Tibial artery (tissue), 4 donors: ENCODE measurements around the gene ACTR5.

Source experiments
- DNase-seq, 2 donors: peaks; one replicate each; pipeline ENCODE4 v3.0.0-alpha.2; 2019
- H3K27ac ChIP-seq, 2 donors: fragments of 200-600 bp; sonication (generic) in 1 of 2; 1 replicate in 1 of 2; 2 replicates in 1 of 2; pipeline ENCODE4 v1.5.1; 2018 to 2019; ENCODE audit warnings: mild to moderate bottlenecking in 1 of 2
- H3K27me3 ChIP-seq, 2 donors: fragments of 200-600 bp; sonication (generic) in 1 of 2; one replicate each; pipeline versions ENCODE4 v1.5.1 to v1.6.0; 2016 to 2019
- H3K36me3 ChIP-seq, 3 donors: fragments of 200-600 bp; sonication (generic) in 2 of 3; one replicate each; pipeline ENCODE4 v1.5.1; 2016 to 2019; ENCODE audit warnings: mild to moderate bottlenecking in 2 of 3
- H3K4me1 ChIP-seq, 4 donors: fragments of 200-600 bp; sonication (generic) in 2 of 4; 1 replicate in 3 of 4; 2 replicates in 1 of 4; pipeline ENCODE4 v1.5.1; 2016 to 2019
- H3K4me3 ChIP-seq, 2 donors: fragments of 200-600 bp; sonication (generic) in 1 of 2; 1 replicate in 1 of 2; 2 replicates in 1 of 2; pipeline ENCODE4 v1.5.1; 2018 to 2019; ENCODE audit warnings: mild to moderate bottlenecking in 2 of 2
- H3K9me3 ChIP-seq, 3 donors: fragments of 200-600 bp; sonication (generic) in 1 of 3; one replicate each; pipeline ENCODE4 v1.5.1; 2016 to 2019
- CTCF ChIP-seq, 2 experiments: fragments of 200-600 bp in 1 of 2; fragments of 450-650 bp in 1 of 2; IDR thresholded peaks; one replicate each; pipeline ENCODE4 v1.5.1; 2017 to 2019; ENCODE audit warnings: antibody characterized with exemption in 2 of 2, mild to moderate bottlenecking in 1 of 2, moderate library complexity in 1 of 2
- intact Hi-C: fragments of 100-400 bp; cut with DNase I; formaldehyde crosslinking; loops from one replicate; pipeline ENCODE4 v1.15.0; 2023; ENCODE audit warnings: low total_unique reads

ACTR5 gene

GRCh38 chr20:38774167-38774566 lies 25.9 kb downstream of the ACTR5 start:
- no peak for DNase-seq

GRCh38 chr20:38776363-38776762 lies 28.1 kb downstream of the ACTR5 start:
- intact Hi-C loops: no loop called here
- Histone ChIP-seq H3K4me3 (no peak overlapping the region), H3K27ac (no peak overlapping the region), H3K9me3 (no peaks in the 10 kb centered on the region), H3K4me1 (no peaks in the 10 kb centered on the region), H3K36me3 (peaks cover 41 to 55% (median 43%) of the 10 kb centered on the region in 3 donors), H3K27me3 (no peaks in the 10 kb centered on the region)
- DNase-seq: no peak
- TF ChIP-seq CTCF (IDR thresholded peaks at IDR 0.05): no peak

More at GRCh38 chr20:38774167-38774566, 25.9 kb downstream of the ACTR5 start:
- intact Hi-C loops: no loop called here
- Histone ChIP-seq H3K4me3 (no peak overlapping the region), H3K36me3 (peaks cover 42 to 77% (median 64%) of the 10 kb centered on the region in 3 donors), H3K27me3 (no peaks in the 10 kb centered on the region), H3K9me3 (no peaks in the 10 kb centered on the region), H3K4me1 (no peaks in the 10 kb centered on the region), H3K27ac (no peak overlapping the region)
- no peak for TF ChIP-seq CTCF (IDR thresholded peaks at IDR 0.05)

GRCh38 chr20:38779247-38780097 lies 31.2 kb downstream of the ACTR5 start:
- no peak for DNase-seq
- H3K4me3 ChIP-seq: no peak overlapping the region

GRCh38 chr20:38782275-38782674 lies 34.0 kb downstream of the ACTR5 start:
- no peak for DNase-seq
- H3K4me1 ChIP-seq: no peaks in the 10 kb centered on the region
- no peak overlapping the region for H3K4me3 ChIP-seq
- H3K9me3 ChIP-seq: no peaks in the 10 kb centered on the region
- no peaks in the 10 kb centered on the region for H3K36me3 ChIP-seq
- no peak overlapping the region for H3K27ac ChIP-seq
- no peak for TF ChIP-seq CTCF (IDR thresholded peaks at IDR 0.05)
- intact Hi-C loops: no loop called here
- H3K27me3 ChIP-seq: no peaks in the 10 kb centered on the region

More at GRCh38 chr20:38779247-38780097, 31.2 kb downstream of the ACTR5 start:
- H3K27me3 ChIP-seq: no peaks in the 10 kb centered on the region
- no peaks in the 10 kb centered on the region for H3K9me3 ChIP-seq
- no peaks in the 10 kb centered on the region for H3K4me1 ChIP-seq
- H3K36me3 ChIP-seq: peaks cover 12 to 24% (median 13%) of the 10 kb centered on the region in 3 donors
- H3K27ac ChIP-seq: no peak overlapping the region
- no peak for TF ChIP-seq CTCF (IDR thresholded peaks at IDR 0.05)
- intact Hi-C loops: no loop called here

GRCh38 chr20:38787870-38788269 lies 39.6 kb downstream of the ACTR5 start:
- no peak for TF ChIP-seq CTCF (IDR thresholded peaks at IDR 0.05)
- intact Hi-C loops: no loop called here

More at GRCh38 chr20:38787870-38788269, 39.6 kb downstream of the ACTR5 start:
- Histone ChIP-seq H3K27ac (no peak overlapping the region), H3K9me3 (peaks cover 0 to 6% (median 0%) of the 10 kb centered on the region in 3 donors), H3K27me3 (peaks cover 0 to 5% of the 10 kb centered on the region in 2 donors), H3K4me1 (no peaks in the 10 kb centered on the region), H3K36me3 (peaks cover 0 to 3% (median 0%) of the 10 kb centered on the region in 3 donors), H3K4me3 (no peak overlapping the region)
- no peak for DNase-seq
